Chondrocyte (in vitro differentiated cells): ENCODE data around the gene EFEMP1. TPM values are rescaled to one million over a fixed set of nuclear protein-coding genes. Genes with fewer than 3 reads are reported as not detected.

Experiments used
- DNase-seq: peaks from one replicate; pipeline ENCODE4 v3.0.0; 2021; ENCODE audit warnings: mixed read lengths, low spot score
- H3K27ac Mint-ChIP-seq: one replicate; pipeline ENCODE4 v1.8.0; 2021; ENCODE audit warnings: mild to moderate bottlenecking, moderate library complexity, mixed read lengths; ENCODE audit not compliant: unreplicated experiment
- H3K27me3 Mint-ChIP-seq: 2 replicates; pipeline ENCODE4 v1.8.0; 2021; ENCODE audit warnings: low read depth, mixed read lengths
- H3K36me3 Mint-ChIP-seq: 2 replicates; pipeline ENCODE4 v1.8.0; 2021; ENCODE audit warnings: low read depth, mixed read lengths
- H3K4me1 Mint-ChIP-seq: 2 replicates; pipeline ENCODE4 v1.8.0; 2021; ENCODE audit warnings: low read depth, mild to moderate bottlenecking, mixed read lengths
- H3K4me3 Mint-ChIP-seq: one replicate; pipeline ENCODE4 v1.8.0; 2021; ENCODE audit warnings: mild to moderate bottlenecking, moderate library complexity, mixed read lengths; ENCODE audit not compliant: unreplicated experiment
- H3K9me3 Mint-ChIP-seq: 2 replicates; pipeline ENCODE4 v1.8.0; 2021; ENCODE audit warnings: low read depth, mixed read lengths
- CTCF ChIP-seq: fragments of 200-600 bp; sonication (generic); IDR thresholded peaks from 2 replicates; pipeline ENCODE4 v1.5.0; 2021; ENCODE audit warnings: antibody characterized with exemption, mild to moderate bottlenecking, moderate library complexity
- total RNA-seq: library from RNA; stranded (reverse); gene quantifications from 3 replicates; pipeline ENCODE4 v1.2.1, GENCODE V29; 2021

Gene EFEMP1
- total RNA-seq, 1 donor from 2014 or later = 38.6 TPM

GRCh38 chr2:55918856-55919255 is 4.7 kb downstream of the EFEMP1 start:
- no peak overlapping the region for H3K27ac Mint-ChIP-seq
- no peaks in the 10 kb centered on the region for H3K36me3 Mint-ChIP-seq
- no peak overlapping the region for H3K4me3 Mint-ChIP-seq
- H3K4me1 Mint-ChIP-seq = peaks cover 14% of the 10 kb centered on the region
- peaks cover 23% of the 10 kb centered on the region for H3K27me3 Mint-ChIP-seq
- DNase-seq = no peak
- no peak for TF ChIP-seq CTCF
- no peaks in the 10 kb centered on the region for H3K9me3 Mint-ChIP-seq

GRCh38 chr2:55917713-55918390 is 5.7 kb downstream of the EFEMP1 start:
- Mint-ChIP-seq H3K27ac (no peak overlapping the region), H3K36me3 (no peaks in the 10 kb centered on the region), H3K4me1 (peaks cover 8% of the 10 kb centered on the region), H3K27me3 (peaks cover 23% of the 10 kb centered on the region), H3K4me3 (no peak overlapping the region), H3K9me3 (no peaks in the 10 kb centered on the region)
- no peak for TF ChIP-seq CTCF
- no peak for DNase-seq

- Mint-ChIP-seq H3K4me1 (peaks cover 3% of the 10 kb centered on the region), H3K27ac (no peak overlapping the region), H3K4me3 (no peak overlapping the region), H3K36me3 (no peaks in the 10 kb centered on the region), H3K27me3 (peaks cover 22% of the 10 kb centered on the region), H3K9me3 (no peaks in the 10 kb centered on the region)
- no peak for TF ChIP-seq CTCF
- no peak for DNase-seq
Measured at GRCh38 chr2:55917117-55917516, 6.5 kb downstream of the EFEMP1 start.

GRCh38 chr2:55916473-55917049 is 7.0 kb downstream of the EFEMP1 start:
- H3K27me3 Mint-ChIP-seq = peaks cover 22% of the 10 kb centered on the region
- TF ChIP-seq CTCF = no peak
- no peak overlapping the region for H3K27ac Mint-ChIP-seq
- H3K4me3 Mint-ChIP-seq = no peak overlapping the region
- no peak for DNase-seq
- H3K9me3 Mint-ChIP-seq = no peaks in the 10 kb centered on the region
- no peaks in the 10 kb centered on the region for H3K36me3 Mint-ChIP-seq
- H3K4me1 Mint-ChIP-seq = no peaks in the 10 kb centered on the region

GRCh38 chr2:55914786-55915185 is 8.8 kb downstream of the EFEMP1 start:
- H3K9me3 Mint-ChIP-seq = no peaks in the 10 kb centered on the region
- DNase-seq = no peak
- peaks cover 31% of the 10 kb centered on the region for H3K27me3 Mint-ChIP-seq
- no peaks in the 10 kb centered on the region for H3K36me3 Mint-ChIP-seq
- TF ChIP-seq CTCF = no peak
- H3K27ac Mint-ChIP-seq = no peak overlapping the region
- no peaks in the 10 kb centered on the region for H3K4me1 Mint-ChIP-seq
- H3K4me3 Mint-ChIP-seq = no peak overlapping the region
